H54 (cell line): ENCODE results near the gene TBCB.
"Not testable (repeated sequence)": the region's sequence is repeated elsewhere in the genome, so short reads cannot be mapped to it uniquely, and the experiment has no call there.

Experiments
- DNase-seq: peaks from one replicate; pipeline ENCODE4 v3.0.0; 2011; ENCODE audit warnings: low spot score, mixed read lengths; ENCODE audit not compliant: insufficient read length
- FAIRE-seq: peaks from 3 replicates; lab custom pipeline; 2011; peaks lifted over from hg19 to GRCh38; lab: Jason Lieb, UNC
- POLR2A ChIP-seq: IDR thresholded peaks from 2 replicates; pipeline ENCODE4 v1.6.1; 2011; ENCODE audit warnings: low read depth, mild to moderate bottlenecking, low read length

The TBCB gene

GRCh38 chr19:36112678-36113077 lies 2.6 kb upstream of the TBCB start:
- FAIRE-seq: no peak
- TF ChIP-seq POLR2A: no peak
- DNase-seq: no peak

GRCh38 chr19:36113425-36113824 lies 1.8 kb upstream of the TBCB start:
- DNase-seq (no peak), FAIRE-seq (no peak)
- TF ChIP-seq POLR2A: no peak

DNA sequence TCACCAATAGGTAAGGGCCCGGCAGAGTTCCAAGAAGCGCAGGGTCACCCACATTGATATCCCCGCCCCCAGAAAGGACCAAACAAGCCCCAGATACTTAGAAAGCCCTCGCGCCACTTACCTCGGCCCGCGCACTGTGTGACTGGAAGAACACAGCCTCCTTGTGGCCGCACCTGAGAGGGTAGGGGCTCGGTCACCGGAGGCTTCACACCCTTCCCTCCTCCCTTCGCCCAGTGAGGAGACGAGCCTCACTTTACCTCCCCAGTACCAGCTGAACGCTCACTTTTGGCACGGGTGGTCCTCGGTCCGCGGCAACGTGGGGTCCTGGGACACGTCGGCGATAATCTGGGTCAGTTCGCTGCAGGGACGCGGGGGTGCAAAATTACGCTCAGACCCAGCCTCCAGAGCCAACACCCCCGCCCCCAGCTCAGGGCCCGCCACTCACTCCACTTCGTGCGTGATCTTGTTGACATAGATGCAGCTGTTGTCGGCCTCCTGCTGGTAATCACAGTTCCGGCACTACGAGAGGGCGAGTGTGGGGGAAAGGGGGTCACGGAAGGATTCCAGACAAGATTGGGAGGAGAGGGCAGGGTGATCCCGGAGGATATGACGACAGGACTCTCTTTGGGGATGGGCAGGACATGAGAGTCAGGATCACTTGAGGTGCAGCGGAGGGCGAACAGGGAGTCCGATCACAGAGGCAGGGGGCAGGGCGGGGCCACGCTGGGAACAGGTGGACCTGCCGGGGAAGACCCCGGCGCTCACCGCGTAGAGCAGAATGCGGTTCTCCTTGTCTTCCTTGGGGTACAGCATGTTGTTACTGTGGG lies 1.2 kb upstream of the TBCB start:
- FAIRE-seq (no peak), DNase-seq (no peak)
- no peak for TF ChIP-seq POLR2A

GRCh38 chr19:36114721-36115452 lies 381 bp upstream of the TBCB start, which contains the start of gene POLR2I:
POLR2I (minus strand) TSS chr19:36114875; CDS start chr19:36114856, 19 bp downstream.
- peak; percentile 72 for TF ChIP-seq POLR2A
- DNase-seq (peak; percentile 99), FAIRE-seq (peak; percentile 41)

DNA sequence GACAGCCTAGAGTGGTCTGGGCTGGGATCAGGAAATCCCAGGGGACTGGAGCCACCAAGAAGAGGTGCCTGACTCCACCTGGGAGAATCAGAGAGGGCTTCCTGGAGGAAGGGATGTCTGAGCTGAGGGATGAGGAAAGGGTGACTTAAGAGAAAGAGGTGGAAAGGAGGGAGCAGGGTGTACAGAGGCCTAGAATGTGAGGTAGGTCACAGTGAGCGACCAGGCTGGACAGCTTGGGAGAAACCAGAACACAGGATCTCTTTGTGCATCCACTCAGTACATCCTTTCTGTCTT lies 1.0 kb downstream of the TBCB start:
- DNase-seq (no peak), FAIRE-seq (no peak)
- TF ChIP-seq POLR2A: no peak

- DNase-seq: no peak
- no peak for FAIRE-seq
- TF ChIP-seq POLR2A: no peak
Observed at GRCh38 chr19:36120092-36120983, 5.1 kb downstream of the TBCB start.

- FAIRE-seq (no peak), DNase-seq (no peak)
- TF ChIP-seq POLR2A: no peak
Observed at GRCh38 chr19:36120984-36121358, 5.7 kb downstream of the TBCB start.

DNA sequence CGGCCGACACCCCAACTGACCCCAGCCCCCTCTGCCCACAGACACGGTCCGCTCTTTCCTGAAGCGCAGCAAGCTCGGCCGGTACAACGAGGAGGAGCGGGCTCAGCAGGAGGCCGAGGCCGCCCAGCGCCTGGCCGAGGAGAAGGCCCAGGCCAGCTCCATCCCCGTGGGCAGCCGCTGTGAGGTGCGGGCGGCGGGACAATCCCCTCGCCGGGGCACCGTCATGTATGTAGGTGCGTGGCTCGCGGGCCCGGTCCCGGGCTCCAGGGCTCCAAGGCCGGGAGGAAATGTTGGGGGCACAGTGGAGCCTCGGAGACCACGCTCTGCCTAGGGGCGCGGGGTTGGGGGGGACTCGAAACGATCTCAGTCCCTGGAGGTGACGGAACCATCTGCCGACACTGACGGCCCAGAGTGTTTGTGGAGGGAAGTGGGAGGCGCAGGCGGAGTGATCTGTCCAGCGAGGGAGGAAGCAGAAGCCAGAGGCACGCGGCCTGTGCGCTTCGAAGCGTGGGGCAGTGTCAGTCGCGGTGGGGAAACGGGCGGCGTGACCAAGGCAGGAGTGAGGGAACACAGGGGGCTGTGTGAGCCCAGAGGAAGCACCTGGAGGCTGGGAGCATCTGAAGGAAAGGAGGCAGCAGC lies 6.3 kb downstream of the TBCB start:
- no peak for FAIRE-seq
- no peak for TF ChIP-seq POLR2A
- DNase-seq: no peak

GRCh38 chr19:36125557-36125956 lies 10.3 kb downstream of the TBCB start:
- DNase-seq (no peak), FAIRE-seq (no peak)
- no peak for TF ChIP-seq POLR2A

- FAIRE-seq (no peak), DNase-seq (no peak)
- TF ChIP-seq POLR2A: no peak
Observed at GRCh38 chr19:36128392-36128736, 13.1 kb downstream of the TBCB start.

DNA sequence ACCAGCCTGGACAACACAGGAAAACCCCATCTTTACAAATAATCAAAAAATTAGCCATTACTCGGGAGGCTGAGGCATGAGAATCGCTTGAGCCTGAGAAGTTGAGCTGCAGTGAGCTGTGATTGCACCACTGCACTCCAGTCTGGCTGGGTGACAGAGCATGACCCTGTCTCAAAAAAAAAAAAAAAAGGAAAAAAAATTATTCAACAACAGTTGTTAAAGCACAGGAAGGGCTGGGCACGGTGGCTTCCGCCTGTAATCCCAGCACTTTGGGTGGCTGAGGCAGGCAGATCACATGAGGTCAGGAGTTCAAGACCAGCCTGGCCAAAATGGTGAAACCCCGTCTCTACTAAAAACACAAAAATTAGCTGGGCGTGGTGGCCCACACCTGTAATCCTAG lies 16.0 kb downstream of the TBCB start:
- FAIRE-seq, DNase-seq: not testable (repeated sequence)

- not testable (repeated sequence) for FAIRE-seq
Observed at GRCh38 chr19:36134867-36135266, 19.6 kb downstream of the TBCB start.

DNA sequence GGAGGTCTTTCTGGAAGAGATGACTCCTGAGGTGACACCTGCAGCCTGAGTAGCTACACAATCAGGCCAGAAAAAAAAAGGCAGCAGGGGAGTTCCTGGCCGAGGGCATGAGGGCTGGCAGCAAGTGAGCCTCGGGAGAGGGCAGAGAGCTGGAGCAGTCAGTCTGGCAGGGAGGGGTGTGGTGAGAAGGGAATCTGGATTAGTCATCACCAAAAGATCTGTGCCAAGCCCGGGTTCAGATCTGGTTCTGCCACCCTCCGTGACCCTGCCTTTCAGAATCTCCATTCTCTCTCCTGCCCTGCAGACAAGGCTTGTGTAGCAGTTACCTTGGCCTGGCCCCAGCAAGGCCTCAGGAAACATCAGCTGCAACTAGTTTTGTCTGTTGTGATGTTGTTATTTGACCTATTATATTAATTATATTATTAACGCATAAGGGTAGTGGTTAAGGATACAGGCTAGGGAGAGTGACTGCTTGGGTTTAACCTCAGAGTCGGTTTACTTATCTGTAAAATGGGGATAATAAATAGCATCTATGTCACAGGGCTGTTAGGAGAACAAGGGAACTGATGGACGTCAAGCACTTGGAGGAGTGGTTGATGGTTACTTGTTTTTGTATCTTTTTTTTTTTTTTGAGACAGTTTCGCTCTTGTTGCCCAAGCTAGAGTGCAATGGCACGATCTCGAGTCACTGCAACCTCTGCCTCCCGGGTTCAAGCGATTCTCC lies 21.9 kb downstream of the TBCB start:
- FAIRE-seq (peak; percentile 73), DNase-seq (peak; percentile 90)
- no peak for TF ChIP-seq POLR2A

More at GRCh38 chr19:36134867-36135266, 19.6 kb downstream of the TBCB start:
- DNase-seq: not testable (repeated sequence)
